K562 (cell line): ENCODE data around the gene PLEKHG4B. TPM values are rescaled to one million over a fixed set of nuclear protein-coding genes. Genes with fewer than 3 reads are reported as not detected.

Source experiments
- ATAC-seq: fragments of 200-7000 bp; cut with Tn5 transposase; 3 replicates; pipeline ENCODE4 v1.9.1; 2020; ENCODE audit warnings: moderate library complexity
- BruUV-seq: library from RNA; stranded (reverse); fragments of 400-500 nt; replicated peaks from 2 replicates; lab custom pipeline; 2021; lab: Mats Ljungman, UMichigan
- CTCF ChIA-PET: fragments of 300-600 bp; formaldehyde crosslinking; extraction: SDS; loops from one replicate; lab custom pipeline; 2021; ENCODE audit warnings: low intra/inter-chr PET ratio; lab: Yijun Ruan, JAX
- POLR2A ChIA-PET: fragments of 300-600, 350-650 bp; sonication (Branson Sonifier 250); formaldehyde crosslinking; extraction: SDS; loops from one replicate; lab custom pipeline; 2021; ENCODE audit warnings: antibody characterized with exemption, inconsistent platforms; lab: Yijun Ruan, JAX
- DNase-seq, 4 experiments: peaks; one replicate each; pipeline versions ENCODE4 v3.0.0 to v3.0.0-alpha.2; 2011 to 2018; ENCODE audit warnings: low spot score in 3 of 4, mixed read lengths in 3 of 4; ENCODE audit errors: extremely low read depth in 1 of 4
- FAIRE-seq: peaks from 2 replicates; lab custom pipeline; 2011; peaks lifted over from hg19 to GRCh38; lab: Jason Lieb, UNC
- H2AFZ ChIP-seq: 2 replicates; pipeline ENCODE4 v1.6.0; 2011; ENCODE audit warnings: low read depth, low read length, control low read depth, inconsistent platforms
- H3K27ac ChIP-seq: fragments of 200-600 bp; 3 replicates; pipeline ENCODE4 v1.8.0; 2011; ENCODE audit warnings: low read depth, mild to moderate bottlenecking, control low read depth, inconsistent platforms, low read length, moderate library complexity, mixed read lengths; ENCODE audit errors: extremely low read depth
- H3K27me3 ChIP-seq, 2 experiments: fragments of 300-600 bp in 1 of 2; 2 replicates in 1 of 2; 3 replicates in 1 of 2; pipeline versions ENCODE4 v1.6.0 to v1.8.0; 2011; ENCODE audit warnings: inconsistent platforms in 2 of 2, low read length in 2 of 2, mild to moderate bottlenecking in 1 of 2, mixed read lengths in 1 of 2, moderate library complexity in 1 of 2; ENCODE audit not compliant: control insufficient read depth in 2 of 2, insufficient read depth in 2 of 2
- H3K36me3 ChIP-seq: fragments of 300-600 bp; 3 replicates; pipeline ENCODE4 v1.8.0; 2011; ENCODE audit warnings: mild to moderate bottlenecking, low read length, inconsistent platforms; ENCODE audit not compliant: control insufficient read depth, insufficient read depth
- H3K4me1 ChIP-seq, 2 experiments: fragments of 200-600 bp in 1 of 2; replicated peaks in 1 of 2; 2 replicates in 1 of 2; 3 replicates in 1 of 2; pipeline versions ENCODE4 v1.5.1 to v1.8.0; 2011; ENCODE audit warnings: inconsistent platforms in 2 of 2, low read length in 2 of 2, mild to moderate bottlenecking in 1 of 2, mixed read lengths in 1 of 2, moderate library complexity in 1 of 2; ENCODE audit not compliant: control insufficient read depth in 2 of 2, insufficient read depth in 2 of 2
- H3K4me2 ChIP-seq: 2 replicates; pipeline ENCODE4 v1.6.1; 2011; ENCODE audit warnings: low read length, control low read depth, inconsistent platforms, mixed read lengths; ENCODE audit not compliant: insufficient read depth
- H3K4me3 ChIP-seq: fragments of 200-600 bp; sonication (generic), shearing (Covaris generic); 2 replicates; pipeline ENCODE4 v1.5.1; 2016; ENCODE audit warnings: control low read depth, inconsistent platforms
- H3K79me2 ChIP-seq: fragments of 200-600 bp; 3 replicates; pipeline ENCODE4 v1.8.0; 2011; ENCODE audit warnings: low read length, inconsistent platforms; ENCODE audit not compliant: control insufficient read depth, insufficient read depth
- H3K9ac ChIP-seq, 2 experiments: 2 replicates each; pipeline versions ENCODE4 v1.6.0 to v1.6.1; 2011; ENCODE audit warnings: low read depth in 2 of 2, low read length in 2 of 2, control low read depth in 1 of 2, inconsistent platforms in 1 of 2, mild to moderate bottlenecking in 1 of 2, mixed read lengths in 1 of 2; ENCODE audit not compliant: insufficient read depth in 1 of 2
- H3K9me1 ChIP-seq: one replicate; pipeline ENCODE4 v1.6.0; 2011; ENCODE audit warnings: inconsistent platforms, mild to moderate bottlenecking, low read length, moderate library complexity; ENCODE audit not compliant: control insufficient read depth, insufficient read depth
- H3K9me3 ChIP-seq: replicated peaks from 2 replicates; pipeline ENCODE4 v1.5.1; 2011; ENCODE audit warnings: low read depth, low read length, inconsistent platforms; ENCODE audit not compliant: control insufficient read depth, insufficient read depth
- H4K20me1 ChIP-seq: replicated peaks from 2 replicates; pipeline ENCODE4 v1.6.1; 2011; ENCODE audit warnings: low read length, inconsistent platforms, mixed read lengths; ENCODE audit not compliant: control insufficient read depth, insufficient read depth
- DNMT1 ChIP-seq: fragments of 450-650 bp; IDR thresholded peaks from 2 replicates; pipeline ENCODE4 v1.6.1; 2016; ENCODE audit warnings: antibody characterized with exemption, mild to moderate bottlenecking
- FOXA1 ChIP-seq: fragments of 450-650 bp; IDR thresholded peaks from 2 replicates; pipeline ENCODE4 v1.6.1; 2016; ENCODE audit warnings: mild to moderate bottlenecking, borderline replicate concordance
- THAP12 ChIP-seq: fragments of 250-450 bp; sonication (Bioruptor Pico); IDR thresholded peaks from 2 replicates; pipeline ENCODE4 v1.9.0; 2021; ENCODE audit warnings: mild to moderate bottlenecking, inconsistent platforms
- ZKSCAN3 ChIP-seq: fragments of 250-450 bp; sonication (Bioruptor Pico); IDR thresholded peaks from 2 replicates; pipeline ENCODE4 v1.4.0; 2020
- ZNF407 ChIP-seq: fragments of 450-650 bp; IDR thresholded peaks from 2 replicates; pipeline ENCODE4 v1.6.1; 2016; ENCODE audit warnings: low read depth
- ZNF830 ChIP-seq: fragments of 250-450 bp; sonication (Bioruptor Pico); IDR thresholded peaks from 2 replicates; pipeline ENCODE4 v1.5.0; 2021; ENCODE audit warnings: mild to moderate bottlenecking
- WGBS: fragments of 100-300 bp; shearing (Covaris generic); methylation state at CpG from one replicate; pipeline ENCODE4 v1.1.6; 2016; ENCODE audit warnings: low coverage, mixed read lengths; ENCODE audit not compliant: insufficient coverage; ENCODE audit errors: missing lambda C conversion rate; 5-methylcytosine and 5-hydroxymethylcytosine counted together
- in situ Hi-C: fragments of 300-500 bp; cut with MboI; formaldehyde crosslinking; loops from 4 replicates; pipeline ENCODE4 v1.15.0; 2018; ENCODE audit warnings: inconsistent platforms, mixed read lengths
- intact Hi-C: fragments of 100-400 bp; cut with micrococcal nuclease; formaldehyde crosslinking; loops from 2 replicates; pipeline ENCODE4 v1.14.2; 2022
- polyA plus RNA-seq, 8 experiments: library from polyadenylated mRNA; depleted of rRNA in 4 of 8; stranded (reverse) in 5 of 8; unstranded in 3 of 8; fragments of >200 nt; fragmentation: Nextera tagmentation in 2 of 8; fragmentation: Illumina TruSeq in 1 of 8; extraction: Ambion mirVana in 2 of 8; extraction: Trizol in 1 of 8; gene quantifications; 2 replicates each; pipeline versions ENCODE4 v1.2.1 to v1.2.3, GENCODE V29; 2011 to 2014; ENCODE audit warnings: inconsistent platforms in 1 of 8, missing spikeins in 1 of 8
- total RNA-seq, 7 experiments: library from RNA; depleted of rRNA in 6 of 7; stranded (reverse); fragments of >200 nt in 6 of 7; fragmentation: Illumina TruSeq in 2 of 7; extraction: Trizol in 2 of 7; gene quantifications; 2 replicates each; pipeline versions ENCODE4 v1.2.1 to v1.2.3, GENCODE V29; 2011 to 2021; ENCODE audit warnings: low replicate concordance in 1 of 7

PLEKHG4B gene
- total and polyA plus RNA-seq, 9 of the 15 experiments (the other 6 are each of a cell fraction or from before 2014, with no cell fraction given), result 0.02 TPM; not detected in 8

- Histone ChIP-seq H3K36me3 (no peaks in the 10 kb centered on the region), H3K27me3 (peaks cover 23 to 29% of the 10 kb centered on the region in 2 experiments; a peak in 4 of 5 replicates), H3K9ac (no peak overlapping the region), H3K9me1 (no peaks in the 10 kb centered on the region), H2AFZ (no peak overlapping the region), H3K79me2 (no peaks in the 10 kb centered on the region), H3K27ac (no peak overlapping the region), H4K20me1 (peaks cover 13% of the 10 kb centered on the region), H3K4me3 (no peak overlapping the region), H3K4me1 (no peaks in the 10 kb centered on the region), H3K4me2 (no peak overlapping the region), H3K9me3 (no peaks in the 10 kb centered on the region)
- ChIA-PET CTCF (no interaction called here), POLR2A (no interaction called here)
- WGBS, result 3% methylated on average over 3 of the region's 3 CpGs
- FAIRE-seq (no peak), DNase-seq (no peak), ATAC-seq (no peak)
- BruUV-seq, result no TSS peak
- TF ChIP-seq FOXA1 (no peak), DNMT1 (no peak), ZNF830 (no peak), ZKSCAN3 (CRISPR knock-in tag) (no peak), THAP12 (no peak), ZNF407 (no peak)
- intact Hi-C loops, result no loop called here
- in situ Hi-C loops, result no loop called here
Observed at GRCh38 chr5:99815-100214, 7.8 kb downstream of the PLEKHG4B start.
